Measurements from ENCODE around the gene CLCN3.

DNA sequence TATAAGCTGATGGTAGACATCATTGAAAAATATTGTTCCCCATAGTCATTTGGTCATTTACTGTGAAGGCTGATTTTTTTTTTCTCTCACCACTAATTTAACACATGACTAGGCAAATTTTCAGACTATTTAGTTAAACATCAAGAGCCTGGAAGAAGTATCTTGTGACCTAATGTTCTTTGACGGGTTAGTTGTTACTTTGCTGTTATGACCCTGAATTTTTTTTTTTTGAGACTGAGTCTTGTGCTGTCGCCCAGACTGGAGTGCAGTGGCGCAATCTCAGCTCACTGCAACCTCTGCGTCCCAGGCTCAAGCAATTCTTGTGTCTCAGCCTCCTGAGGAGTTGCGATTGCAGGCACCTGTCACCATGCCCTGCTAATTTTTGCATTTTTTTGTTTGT, 70.4 kb downstream of the CLCN3 start:
- TF ChIP-seq, protein P1, sequence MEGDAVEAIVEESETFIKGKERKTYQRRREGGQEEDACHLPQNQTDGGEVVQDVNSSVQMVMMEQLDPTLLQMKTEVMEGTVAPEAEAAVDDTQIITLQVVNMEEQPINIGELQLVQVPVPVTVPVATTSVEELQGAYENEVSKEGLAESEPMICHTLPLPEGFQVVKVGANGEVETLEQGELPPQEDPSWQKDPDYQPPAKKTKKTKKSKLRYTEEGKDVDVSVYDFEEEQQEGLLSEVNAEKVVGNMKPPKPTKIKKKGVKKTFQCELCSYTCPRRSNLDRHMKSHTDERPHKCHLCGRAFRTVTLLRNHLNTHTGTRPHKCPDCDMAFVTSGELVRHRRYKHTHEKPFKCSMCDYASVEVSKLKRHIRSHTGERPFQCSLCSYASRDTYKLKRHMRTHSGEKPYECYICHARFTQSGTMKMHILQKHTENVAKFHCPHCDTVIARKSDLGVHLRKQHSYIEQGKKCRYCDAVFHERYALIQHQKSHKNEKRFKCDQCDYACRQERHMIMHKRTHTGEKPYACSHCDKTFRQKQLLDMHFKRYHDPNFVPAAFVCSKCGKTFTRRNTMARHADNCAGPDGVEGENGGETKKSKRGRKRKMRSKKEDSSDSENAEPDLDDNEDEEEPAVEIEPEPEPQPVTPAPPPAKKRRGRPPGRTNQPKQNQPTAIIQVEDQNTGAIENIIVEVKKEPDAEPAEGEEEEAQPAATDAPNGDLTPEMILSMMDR (conservative IDR thresholded peaks at IDR 0.05; ENCODE audit: low read depth in 2 of 2), result no peak
- TF ChIP-seq EZH2 (IDR thresholded peaks at IDR 0.05; ENCODE audit: low read depth, unreplicated experiment) (no peak), POLR2AphosphoS5 (IDR thresholded peaks at IDR 0.05; ENCODE audit: low read depth) (no peak)
- TF ChIP-seq, protein P2, sequence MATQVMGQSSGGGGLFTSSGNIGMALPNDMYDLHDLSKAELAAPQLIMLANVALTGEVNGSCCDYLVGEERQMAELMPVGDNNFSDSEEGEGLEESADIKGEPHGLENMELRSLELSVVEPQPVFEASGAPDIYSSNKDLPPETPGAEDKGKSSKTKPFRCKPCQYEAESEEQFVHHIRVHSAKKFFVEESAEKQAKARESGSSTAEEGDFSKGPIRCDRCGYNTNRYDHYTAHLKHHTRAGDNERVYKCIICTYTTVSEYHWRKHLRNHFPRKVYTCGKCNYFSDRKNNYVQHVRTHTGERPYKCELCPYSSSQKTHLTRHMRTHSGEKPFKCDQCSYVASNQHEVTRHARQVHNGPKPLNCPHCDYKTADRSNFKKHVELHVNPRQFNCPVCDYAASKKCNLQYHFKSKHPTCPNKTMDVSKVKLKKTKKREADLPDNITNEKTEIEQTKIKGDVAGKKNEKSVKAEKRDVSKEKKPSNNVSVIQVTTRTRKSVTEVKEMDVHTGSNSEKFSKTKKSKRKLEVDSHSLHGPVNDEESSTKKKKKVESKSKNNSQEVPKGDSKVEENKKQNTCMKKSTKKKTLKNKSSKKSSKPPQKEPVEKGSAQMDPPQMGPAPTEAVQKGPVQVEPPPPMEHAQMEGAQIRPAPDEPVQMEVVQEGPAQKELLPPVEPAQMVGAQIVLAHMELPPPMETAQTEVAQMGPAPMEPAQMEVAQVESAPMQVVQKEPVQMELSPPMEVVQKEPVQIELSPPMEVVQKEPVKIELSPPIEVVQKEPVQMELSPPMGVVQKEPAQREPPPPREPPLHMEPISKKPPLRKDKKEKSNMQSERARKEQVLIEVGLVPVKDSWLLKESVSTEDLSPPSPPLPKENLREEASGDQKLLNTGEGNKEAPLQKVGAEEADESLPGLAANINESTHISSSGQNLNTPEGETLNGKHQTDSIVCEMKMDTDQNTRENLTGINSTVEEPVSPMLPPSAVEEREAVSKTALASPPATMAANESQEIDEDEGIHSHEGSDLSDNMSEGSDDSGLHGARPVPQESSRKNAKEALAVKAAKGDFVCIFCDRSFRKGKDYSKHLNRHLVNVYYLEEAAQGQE (IDR thresholded peaks at IDR 0.05; ENCODE audit: unreplicated experiment), result no peak

Measured in GM23338 (cell line).